GM18520 (cell line): Measurements from ENCODE around the gene MYO9A.
"Not testable (repeated sequence)": the region's sequence is repeated elsewhere in the genome, so short reads cannot be mapped to it uniquely, and the experiment has no call there.

ENCODE experiments used
- ATAC-seq: cut with Tn5 transposase; IDR thresholded peaks from one replicate; pipeline ENCODE4 v1.9.1; 2021; ENCODE audit not compliant: unreplicated experiment

The MYO9A gene

GRCh38 chr15:71889947-71890346, 228.0 kb downstream of the MYO9A start:
- ATAC-seq = no peak

GRCh38 chr15:71889385-71889784, 228.6 kb downstream of the MYO9A start:
- ATAC-seq = no peak

GRCh38 chr15:71888797-71889196, 229.2 kb downstream of the MYO9A start:
- no peak for ATAC-seq

GRCh38 chr15:71885390-71885789, 232.6 kb downstream of the MYO9A start:
- no peak for ATAC-seq

- ATAC-seq = no peak
Measured at GRCh38 chr15:71883447-71883846, 234.5 kb downstream of the MYO9A start.

GRCh38 chr15:71880276-71880675, 237.7 kb downstream of the MYO9A start:
- ATAC-seq = no peak

GRCh38 chr15:71874245-71874644, 243.7 kb downstream of the MYO9A start:
- no peak for ATAC-seq

- not testable (repeated sequence) for ATAC-seq
Measured at GRCh38 chr15:71858232-71858631, 259.7 kb downstream of the MYO9A start.

- ATAC-seq = no peak
Measured at GRCh38 chr15:71853543-71853942, 264.4 kb downstream of the MYO9A start.

GRCh38 chr15:71844916-71845315, 273.0 kb downstream of the MYO9A start:
- ATAC-seq = no peak

- ATAC-seq = no peak
Measured at GRCh38 chr15:71841563-71841962, 276.4 kb downstream of the MYO9A start.

- ATAC-seq = no peak
Measured at GRCh38 chr15:71830981-71831380, 287.0 kb downstream of the MYO9A start.

GRCh38 chr15:71826196-71826595, 291.8 kb downstream of the MYO9A start:
- no peak for ATAC-seq

- no peak for ATAC-seq
Measured at GRCh38 chr15:71825021-71825730, 292.8 kb downstream of the MYO9A start.

- no peak for ATAC-seq
Measured at GRCh38 chr15:71823801-71824200, 294.1 kb downstream of the MYO9A start.

GRCh38 chr15:71822890-71823630, 294.9 kb downstream of the MYO9A start:
- ATAC-seq = no peak

GRCh38 chr15:71821547-71822129, 296.3 kb downstream of the MYO9A start:
- no peak for ATAC-seq

- no peak for ATAC-seq
Measured at GRCh38 chr15:71820127-71820526, 297.8 kb downstream of the MYO9A start.

- ATAC-seq = no peak
Measured at GRCh38 chr15:71817351-71817750, 300.6 kb downstream of the MYO9A start.

GRCh38 chr15:71815301-71815700, 302.6 kb downstream of the MYO9A start:
- no peak for ATAC-seq

GRCh38 chr15:71813723-71814470, 304.1 kb downstream of the MYO9A start:
- ATAC-seq = no peak
